ENCODE measurements around the gene HSF5.

- no peak for TF ChIP-seq CTCF (IDR thresholded peaks at IDR 0.05; ENCODE audit: insufficient read depth, low read length)
- TF ChIP-seq, protein P1, sequence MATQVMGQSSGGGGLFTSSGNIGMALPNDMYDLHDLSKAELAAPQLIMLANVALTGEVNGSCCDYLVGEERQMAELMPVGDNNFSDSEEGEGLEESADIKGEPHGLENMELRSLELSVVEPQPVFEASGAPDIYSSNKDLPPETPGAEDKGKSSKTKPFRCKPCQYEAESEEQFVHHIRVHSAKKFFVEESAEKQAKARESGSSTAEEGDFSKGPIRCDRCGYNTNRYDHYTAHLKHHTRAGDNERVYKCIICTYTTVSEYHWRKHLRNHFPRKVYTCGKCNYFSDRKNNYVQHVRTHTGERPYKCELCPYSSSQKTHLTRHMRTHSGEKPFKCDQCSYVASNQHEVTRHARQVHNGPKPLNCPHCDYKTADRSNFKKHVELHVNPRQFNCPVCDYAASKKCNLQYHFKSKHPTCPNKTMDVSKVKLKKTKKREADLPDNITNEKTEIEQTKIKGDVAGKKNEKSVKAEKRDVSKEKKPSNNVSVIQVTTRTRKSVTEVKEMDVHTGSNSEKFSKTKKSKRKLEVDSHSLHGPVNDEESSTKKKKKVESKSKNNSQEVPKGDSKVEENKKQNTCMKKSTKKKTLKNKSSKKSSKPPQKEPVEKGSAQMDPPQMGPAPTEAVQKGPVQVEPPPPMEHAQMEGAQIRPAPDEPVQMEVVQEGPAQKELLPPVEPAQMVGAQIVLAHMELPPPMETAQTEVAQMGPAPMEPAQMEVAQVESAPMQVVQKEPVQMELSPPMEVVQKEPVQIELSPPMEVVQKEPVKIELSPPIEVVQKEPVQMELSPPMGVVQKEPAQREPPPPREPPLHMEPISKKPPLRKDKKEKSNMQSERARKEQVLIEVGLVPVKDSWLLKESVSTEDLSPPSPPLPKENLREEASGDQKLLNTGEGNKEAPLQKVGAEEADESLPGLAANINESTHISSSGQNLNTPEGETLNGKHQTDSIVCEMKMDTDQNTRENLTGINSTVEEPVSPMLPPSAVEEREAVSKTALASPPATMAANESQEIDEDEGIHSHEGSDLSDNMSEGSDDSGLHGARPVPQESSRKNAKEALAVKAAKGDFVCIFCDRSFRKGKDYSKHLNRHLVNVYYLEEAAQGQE (IDR thresholded peaks at IDR 0.05; ENCODE audit: insufficient replicate concordance, low read depth), result no peak
Measured at GRCh38 chr17:58432806-58433573, 55.2 kb downstream of the HSF5 start.

All from HL-60 (cell line).